OCI-M2 (cell line): ENCODE measurements around the gene NOS3.
"Not testable (repeated sequence)": the region's sequence is repeated elsewhere in the genome, so short reads cannot be mapped to it uniquely, and the experiment has no call there.

Experiments used
- DNase-seq: peaks from one replicate; lab custom pipeline; 2025; ENCODE audit not compliant: unreplicated experiment; lab: John Stamatoyannopoulos, UW

NOS3 gene

DNA sequence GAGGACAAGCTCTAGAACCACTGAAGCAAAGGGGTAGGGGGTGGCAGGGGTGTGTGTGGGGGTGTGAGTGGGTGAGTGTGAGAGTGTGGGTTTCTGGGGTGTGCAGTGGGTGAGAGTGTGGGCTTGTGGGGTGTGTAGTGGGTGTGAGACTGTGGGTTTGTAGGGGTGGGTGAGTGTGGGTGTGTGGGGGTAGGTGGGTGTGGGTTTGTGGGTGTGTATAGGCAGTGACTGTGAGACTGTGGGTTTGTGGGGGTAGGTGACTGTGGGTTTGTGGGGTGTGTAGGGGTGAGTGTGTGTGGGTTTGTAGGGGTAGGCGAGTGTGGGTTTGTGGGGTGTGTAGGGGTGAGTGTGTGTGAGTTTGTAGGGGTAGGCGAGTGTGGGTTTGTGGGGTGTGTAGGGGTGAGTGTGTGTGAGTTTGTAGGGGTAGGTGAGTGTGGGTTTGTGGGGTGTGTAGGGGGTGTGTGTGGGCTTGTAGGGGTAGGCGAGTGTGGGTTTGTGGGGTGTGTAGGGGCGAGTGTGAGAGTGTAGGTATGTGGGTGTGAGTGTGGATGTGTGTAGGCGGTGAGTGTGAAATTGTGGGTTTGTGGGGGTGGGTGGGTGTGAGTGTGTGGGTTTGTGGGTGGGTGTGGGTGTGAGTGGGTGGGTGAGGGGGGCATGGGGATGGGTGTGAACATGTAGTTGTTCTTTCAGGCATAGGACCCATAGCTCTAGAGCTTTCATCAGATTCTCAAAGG, 8.8 kb downstream of the NOS3 start:
- DNase-seq = no peak

DNA sequence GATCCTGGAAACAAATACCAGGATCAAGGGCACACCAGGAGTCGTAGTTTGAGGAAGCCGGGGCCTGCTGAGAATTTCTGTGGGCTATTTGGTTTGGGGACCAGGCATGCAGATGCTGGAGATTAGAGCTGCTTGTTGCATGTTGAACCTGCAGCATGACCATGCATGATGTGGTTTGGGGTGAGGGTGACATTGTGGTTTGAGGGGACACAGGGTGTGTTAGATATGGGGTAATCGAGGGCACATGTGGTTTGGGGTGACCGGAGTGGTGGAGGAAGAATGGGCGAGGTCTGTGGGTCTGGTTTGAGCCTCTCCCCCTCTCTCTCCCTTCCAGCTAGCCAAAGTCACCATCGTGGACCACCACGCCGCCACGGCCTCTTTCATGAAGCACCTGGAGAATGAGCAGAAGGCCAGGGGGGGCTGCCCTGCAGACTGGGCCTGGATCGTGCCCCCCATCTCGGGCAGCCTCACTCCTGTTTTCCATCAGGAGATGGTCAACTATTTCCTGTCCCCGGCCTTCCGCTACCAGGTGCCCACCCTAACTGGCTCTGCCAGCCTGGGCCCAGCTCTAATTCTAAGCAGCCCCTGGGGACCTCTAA, 10.2 kb downstream of the NOS3 start:
- DNase-seq = no peak

DNA sequence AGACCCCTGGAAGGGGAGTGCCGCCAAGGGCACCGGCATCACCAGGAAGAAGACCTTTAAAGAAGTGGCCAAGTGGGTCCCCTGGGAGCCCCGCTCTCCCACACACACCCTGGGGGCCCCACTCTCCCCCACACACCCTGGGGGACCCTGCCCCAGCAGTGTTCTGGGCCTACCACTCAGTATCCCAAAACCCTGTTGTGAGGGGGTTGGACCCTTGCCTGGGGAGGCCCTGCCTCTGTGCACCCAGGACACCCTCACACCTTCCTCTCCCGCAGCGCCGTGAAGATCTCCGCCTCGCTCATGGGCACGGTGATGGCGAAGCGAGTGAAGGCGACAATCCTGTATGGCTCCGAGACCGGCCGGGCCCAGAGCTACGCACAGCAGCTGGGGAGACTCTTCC, 10.7 kb downstream of the NOS3 start:
- no peak for DNase-seq

DNA sequence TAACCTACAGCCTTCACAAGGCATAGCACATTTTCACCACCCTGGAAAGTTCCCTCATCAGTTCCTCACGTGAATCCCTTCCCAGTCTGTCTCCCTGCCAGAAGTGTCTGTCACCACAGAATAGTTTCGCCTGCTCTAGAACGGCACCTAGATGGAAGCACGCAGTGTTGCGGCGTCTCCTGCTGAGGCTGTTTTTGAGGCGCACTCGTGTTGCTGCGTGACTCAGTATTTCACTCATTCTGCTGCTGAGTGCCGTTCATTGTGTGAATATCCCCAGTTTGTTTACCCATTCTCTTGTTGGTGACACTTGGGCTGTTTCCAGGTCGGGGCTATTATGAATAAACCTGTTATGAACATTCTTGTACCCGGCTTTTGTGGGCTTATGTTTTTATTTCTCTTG, 12.8 kb downstream of the NOS3 start:
- DNase-seq = no peak

DNA sequence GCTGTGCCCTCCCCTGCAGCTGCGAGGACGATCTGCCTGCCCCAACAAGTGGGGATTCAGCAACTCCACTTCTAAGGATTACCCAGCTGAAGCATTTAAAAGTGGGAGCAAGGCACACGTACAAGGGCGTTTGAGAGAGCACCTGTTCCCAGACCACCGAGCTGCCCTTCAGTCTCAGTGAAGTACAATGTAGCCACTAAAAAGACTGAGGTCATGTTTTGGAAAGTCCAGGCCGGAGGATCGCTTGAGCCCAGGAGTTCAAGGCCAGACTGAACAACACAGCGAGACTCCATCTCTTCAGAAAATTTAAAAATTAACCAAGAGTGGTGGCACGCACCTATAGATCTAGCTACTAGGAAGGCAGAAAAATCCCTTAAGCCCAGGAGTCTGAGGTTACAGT, 14.7 kb downstream of the NOS3 start:
- DNase-seq = no peak

DNA sequence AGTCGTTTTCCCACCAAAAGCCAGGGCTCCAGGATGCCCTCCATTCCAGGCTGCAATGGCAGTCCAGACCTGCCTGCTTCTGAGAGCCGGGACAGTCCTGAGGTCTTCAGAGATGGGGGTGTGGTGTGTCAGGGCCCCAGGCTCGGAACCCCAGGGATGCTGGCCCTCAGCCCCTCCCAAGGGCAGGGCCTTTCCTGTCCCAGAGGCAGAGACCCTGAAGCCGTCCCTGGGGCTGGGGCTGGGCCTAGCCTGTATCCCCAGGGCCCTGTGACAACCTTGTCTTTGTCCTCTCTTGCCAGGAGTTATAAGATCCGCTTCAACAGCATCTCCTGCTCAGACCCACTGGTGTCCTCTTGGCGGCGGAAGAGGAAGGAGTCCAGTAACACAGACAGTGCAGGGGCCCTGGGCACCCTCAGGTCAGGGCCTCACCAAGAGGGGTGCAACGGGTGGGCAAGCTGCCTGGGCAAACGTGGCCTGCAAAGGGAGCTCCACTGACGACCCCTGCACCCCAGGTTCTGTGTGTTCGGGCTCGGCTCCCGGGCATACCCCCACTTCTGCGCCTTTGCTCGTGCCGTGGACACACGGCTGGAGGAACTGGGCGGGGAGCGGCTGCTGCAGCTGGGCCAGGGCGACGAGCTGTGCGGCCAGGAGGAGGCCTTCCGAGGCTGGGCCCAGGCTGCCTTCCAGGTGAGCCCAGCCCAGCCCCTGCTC, 15.9 kb downstream of the NOS3 start:
- no peak for DNase-seq

DNA sequence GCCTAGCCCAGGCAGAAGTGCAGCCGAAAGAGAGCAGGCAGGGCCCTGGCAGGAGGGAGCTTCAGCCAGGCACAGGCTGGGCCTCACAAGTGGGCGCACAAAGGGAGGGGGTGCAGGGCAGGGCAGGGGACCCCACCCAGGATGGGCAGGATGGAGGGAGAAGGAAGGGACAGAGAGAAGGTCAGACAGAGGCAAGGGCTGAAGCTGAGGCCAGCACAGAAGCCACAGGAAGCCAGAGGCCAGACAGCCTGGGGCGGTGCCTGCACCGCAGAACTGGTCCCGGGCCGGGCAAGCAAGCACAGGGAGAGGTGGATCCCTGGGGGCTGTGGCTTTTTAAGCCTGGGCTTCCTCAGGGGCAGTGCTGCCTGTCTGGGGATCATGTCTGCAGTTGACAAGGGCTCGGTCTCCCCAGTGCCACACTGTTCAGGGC, 16.7 kb downstream of the NOS3 start:
- DNase-seq = no peak

DNA sequence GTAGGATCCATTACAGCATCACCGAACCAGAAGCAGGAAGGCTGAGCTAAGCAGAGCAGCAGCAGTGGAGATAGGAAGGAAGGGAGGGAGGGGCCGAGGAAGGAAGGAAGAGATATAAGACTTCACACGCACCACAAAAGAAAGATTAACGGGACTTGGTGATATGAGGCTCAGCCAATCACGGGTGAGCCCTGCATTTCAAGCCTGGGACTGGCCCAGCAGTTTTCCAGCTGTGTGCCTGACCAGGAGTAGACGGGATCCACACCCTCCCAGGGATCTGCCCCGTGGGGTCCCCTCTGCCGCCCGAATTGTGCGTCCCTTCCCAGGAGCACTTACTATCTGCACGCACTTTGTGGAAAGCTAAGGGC, 17.3 kb downstream of the NOS3 start:
- peak; percentile 94 for DNase-seq

DNA sequence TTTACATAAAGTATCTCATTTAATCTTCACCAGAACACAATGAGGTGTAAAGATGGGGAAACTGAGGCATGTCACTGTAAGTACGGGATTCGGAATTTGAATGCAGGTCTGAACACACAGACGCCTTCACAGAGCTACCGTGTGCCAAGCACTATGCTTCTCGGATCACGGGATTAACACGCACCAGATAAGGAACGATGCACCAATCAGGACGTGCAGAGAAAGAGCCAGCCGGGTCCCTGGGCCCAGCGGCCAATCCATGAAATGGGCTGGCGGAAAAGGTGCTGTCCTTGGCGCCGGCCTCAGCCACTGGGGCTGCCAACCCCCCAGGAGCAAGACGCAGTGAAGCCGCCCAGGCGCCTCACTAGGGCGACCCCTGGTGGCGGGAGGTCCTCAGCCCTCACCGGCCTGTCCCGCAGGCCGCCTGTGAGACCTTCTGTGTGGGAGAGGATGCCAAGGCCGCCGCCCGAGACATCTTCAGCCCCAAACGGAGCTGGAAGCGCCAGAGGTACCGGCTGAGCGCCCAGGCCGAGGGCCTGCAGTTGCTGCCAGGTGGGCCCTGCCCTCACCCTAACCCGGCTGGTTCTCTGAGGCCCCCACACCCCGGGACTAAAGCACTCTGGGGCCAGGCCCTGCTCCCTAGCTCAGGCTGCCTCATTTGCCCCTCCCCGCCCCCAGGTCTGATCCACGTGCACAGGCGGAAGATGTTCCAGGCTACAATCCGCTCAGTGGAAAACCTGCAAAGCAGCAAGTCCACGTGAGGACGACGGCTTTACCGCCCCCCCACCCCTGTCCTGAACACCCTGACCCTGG, 17.9 kb downstream of the NOS3 start:
- peak; percentile 93 for DNase-seq

DNA sequence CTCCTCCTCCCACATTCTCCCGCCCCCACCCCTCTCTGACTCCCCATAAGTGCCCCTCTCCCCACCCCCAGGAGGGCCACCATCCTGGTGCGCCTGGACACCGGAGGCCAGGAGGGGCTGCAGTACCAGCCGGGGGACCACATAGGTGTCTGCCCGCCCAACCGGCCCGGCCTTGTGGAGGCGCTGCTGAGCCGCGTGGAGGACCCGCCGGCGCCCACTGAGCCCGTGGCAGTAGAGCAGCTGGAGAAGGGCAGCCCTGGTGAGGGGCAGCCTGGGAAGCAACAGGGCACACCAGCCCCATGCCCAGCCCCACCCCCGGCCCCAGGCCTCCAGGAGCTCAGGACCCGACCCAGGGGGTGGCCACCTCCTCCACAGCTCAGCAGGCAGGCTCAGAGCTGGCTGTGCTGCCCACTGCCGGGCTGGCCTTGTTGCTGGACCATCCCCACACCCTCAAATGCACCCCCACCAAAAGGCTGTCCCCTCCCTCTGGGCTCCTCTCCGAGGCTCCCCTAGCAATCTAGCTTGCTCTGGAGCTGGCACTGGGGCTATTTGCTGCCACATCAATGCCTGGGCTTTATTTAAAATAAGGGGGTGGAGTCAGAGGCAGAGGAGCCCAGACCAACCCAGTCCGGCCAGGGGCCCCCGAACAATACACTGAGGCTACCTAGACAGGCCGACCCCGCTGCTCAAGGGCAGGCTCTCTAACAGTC, 18.7 kb downstream of the NOS3 start:
- no peak for DNase-seq

DNA sequence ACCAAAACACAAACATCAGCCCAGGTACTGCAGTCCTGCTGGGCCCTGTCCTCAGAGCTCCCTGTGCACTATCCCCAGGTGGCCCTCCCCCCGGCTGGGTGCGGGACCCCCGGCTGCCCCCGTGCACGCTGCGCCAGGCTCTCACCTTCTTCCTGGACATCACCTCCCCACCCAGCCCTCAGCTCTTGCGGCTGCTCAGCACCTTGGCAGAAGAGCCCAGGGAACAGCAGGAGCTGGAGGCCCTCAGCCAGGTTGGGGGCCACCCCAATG, 19.2 kb downstream of the NOS3 start:
- DNase-seq = no peak

DNA sequence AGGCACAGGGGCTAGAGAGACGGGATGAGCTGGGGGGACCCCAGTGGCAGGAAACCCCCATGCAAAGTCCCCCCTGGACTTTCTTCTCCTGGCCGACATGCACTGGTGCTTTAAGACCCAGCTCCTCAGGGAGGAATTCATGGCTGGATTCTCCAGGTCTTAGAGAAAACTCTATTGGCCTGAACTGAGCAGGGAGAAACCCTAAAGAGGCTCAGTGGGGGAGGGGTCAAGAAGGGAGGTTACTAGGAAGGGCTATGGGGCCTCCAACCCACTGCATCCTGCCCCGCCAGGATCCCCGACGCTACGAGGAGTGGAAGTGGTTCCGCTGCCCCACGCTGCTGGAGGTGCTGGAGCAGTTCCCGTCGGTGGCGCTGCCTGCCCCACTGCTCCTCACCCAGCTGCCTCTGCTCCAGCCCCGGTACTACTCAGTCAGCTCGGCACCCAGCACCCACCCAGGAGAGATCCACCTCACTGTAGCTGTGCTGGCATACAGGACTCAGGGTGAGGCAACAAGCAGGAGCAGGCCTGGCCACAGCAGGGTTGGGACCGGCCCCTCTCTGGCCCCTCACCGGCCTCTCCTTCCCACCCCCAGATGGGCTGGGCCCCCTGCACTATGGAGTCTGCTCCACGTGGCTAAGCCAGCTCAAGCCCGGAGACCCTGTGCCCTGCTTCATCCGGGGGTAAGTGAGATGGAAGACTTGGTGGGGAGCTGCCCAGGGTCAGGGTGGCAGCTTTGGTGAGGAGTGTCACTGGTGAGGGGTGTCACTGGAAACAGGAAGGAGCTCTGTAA, 19.7 kb downstream of the NOS3 start:
- peak; percentile 90 for DNase-seq

DNA sequence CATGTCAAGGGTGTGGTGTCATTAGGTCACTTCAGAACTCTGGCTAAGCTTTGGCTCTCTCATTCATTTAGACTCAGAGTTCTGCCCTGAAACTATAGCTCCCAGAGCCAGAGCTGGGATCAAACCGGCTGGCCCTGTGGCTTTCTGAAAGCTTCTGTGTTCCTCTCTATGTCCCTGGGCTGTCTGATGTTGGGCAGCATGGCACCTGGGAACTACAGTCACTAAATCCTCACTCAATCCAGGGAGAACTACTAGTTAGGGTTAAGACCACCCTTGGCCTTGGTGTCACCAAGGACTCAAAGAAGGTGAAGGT, 20.2 kb downstream of the NOS3 start:
- DNase-seq = no peak

DNA sequence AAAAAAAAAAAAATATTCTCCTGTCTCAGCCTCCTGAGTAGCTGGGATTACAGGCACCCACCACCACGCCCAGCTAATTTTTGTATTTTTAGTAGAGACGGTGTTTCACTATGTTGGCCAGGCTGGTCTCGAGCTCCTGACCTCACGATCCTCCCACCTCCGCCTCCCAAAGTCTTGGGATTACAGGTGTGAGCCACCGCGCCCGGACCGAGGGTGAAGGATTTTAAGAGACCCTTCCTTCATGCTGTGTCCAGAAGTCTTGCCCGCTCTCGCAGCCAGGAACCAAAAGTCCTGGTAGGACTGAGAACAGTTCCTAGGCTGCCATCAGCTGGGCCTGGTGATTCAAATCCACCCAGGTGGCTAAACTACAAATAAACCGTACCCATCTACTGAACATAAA, 20.8 kb downstream of the NOS3 start:
- DNase-seq = not testable (repeated sequence)

DNA sequence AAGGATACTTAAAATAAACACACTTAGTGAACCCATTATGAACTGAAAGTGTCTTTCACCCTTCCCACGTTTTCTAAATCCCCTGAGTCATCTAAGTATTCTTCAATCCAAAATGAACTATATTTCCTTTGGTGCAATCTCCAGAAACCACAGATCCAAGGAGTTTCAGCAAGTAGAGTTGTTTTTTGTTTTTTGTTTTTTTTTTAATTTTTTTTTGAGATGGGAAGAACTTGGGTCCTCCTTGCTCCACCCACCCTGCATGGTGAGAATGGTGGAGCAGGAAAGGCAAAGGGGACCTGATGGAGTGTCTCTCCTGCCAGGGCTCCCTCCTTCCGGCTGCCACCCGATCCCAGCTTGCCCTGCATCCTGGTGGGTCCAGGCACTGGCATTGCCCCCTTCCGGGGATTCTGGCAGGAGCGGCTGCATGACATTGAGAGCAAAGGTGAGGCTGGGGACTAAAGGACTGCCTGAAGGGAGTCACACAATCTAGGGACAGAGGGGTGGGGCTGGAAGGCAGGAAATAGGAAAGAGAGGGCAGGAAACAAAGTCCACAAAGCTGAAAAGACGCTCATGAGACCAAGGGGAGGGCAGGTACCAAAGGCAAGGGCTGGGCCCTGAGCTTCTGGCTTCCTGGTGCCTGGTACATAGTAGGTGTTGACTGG, 21.3 kb downstream of the NOS3 start:
- no peak for DNase-seq

DNA sequence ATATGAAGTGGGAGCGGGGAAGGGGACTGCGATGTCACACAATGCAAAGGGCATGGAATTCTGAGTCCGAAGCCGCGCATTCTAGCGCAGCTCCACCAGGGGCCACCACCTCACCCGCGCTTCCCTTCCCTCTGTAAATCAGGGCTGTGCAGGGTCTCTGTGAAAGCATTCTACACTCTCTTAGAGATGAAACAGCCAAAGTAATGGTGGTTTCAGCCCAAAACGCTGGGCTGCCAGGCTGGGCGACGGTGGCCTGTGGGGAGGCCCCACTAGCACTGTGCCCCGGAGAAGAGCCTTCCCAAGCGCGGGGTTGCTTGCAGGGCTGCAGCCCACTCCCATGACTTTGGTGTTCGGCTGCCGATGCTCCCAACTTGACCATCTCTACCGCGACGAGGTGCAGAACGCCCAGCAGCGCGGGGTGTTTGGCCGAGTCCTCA, 22.1 kb downstream of the NOS3 start:
- no peak for DNase-seq

DNA sequence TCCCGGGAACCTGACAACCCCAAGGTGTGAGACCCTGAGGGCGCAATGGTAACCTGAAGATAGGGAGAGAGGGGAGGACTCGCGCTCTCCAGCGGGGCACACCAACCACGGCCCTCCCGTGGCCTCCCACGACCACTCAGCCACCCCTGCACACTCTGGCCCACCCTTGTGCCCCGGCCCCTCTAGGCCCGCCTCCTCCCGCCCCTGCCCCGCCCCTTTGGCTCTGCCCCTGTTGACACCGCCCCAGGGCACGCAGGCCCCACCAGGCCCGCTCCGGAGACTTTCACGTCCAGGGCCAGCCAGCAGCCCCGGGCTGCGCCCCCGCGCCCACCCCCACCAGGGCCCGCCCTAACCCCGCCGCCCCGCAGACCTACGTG, 22.5 kb downstream of the NOS3 start:
- DNase-seq = no peak

DNA sequence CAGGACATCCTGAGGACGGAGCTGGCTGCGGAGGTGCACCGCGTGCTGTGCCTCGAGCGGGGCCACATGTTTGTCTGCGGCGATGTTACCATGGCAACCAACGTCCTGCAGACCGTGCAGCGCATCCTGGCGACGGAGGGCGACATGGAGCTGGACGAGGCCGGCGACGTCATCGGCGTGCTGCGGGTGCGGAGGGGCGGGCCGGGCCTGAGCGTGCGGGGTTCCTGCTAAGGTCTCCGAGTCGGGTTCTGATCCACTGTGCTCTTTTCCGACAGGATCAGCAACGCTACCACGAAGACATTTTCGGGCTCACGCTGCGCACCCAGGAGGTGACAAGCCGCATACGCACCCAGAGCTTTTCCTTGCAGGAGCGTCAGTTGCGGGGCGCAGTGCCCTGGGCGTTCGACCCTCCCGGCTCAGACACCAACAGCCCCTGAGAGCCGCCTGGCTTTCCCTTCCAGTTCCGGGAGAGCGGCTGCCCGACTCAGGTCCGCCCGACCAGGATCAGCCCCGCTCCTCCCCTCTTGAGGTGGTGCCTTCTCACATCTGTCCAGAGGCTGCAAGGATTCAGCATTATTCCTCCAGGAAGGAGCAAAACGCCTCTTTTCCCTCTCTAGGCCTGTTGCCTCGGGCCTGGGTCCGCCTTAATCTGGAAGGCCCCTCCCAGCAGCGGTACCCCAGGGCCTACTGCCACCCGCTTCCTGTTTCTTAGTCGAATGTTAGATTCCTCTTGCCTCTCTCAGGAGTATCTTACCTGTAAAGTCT, 23.1 kb downstream of the NOS3 start:
- no peak for DNase-seq

DNA sequence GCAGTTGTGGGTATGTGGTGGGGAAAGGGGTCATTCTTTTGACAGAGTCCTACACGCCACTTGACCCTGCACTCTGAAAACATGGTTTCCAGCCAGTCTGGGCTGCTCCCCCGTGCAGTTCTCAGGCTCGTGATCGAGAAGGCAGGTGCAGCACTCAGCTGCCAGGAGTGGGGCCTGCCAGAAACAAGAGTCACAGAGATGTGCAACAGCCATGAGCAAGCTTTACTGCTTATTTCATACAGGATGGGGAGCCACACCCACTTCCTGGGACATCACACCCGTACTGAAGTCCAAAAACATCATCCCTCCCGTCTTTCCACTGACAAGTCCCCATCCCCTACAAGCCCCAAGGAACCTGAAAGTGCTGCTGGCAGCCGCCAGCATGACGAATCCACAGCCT, 24.1 kb downstream of the NOS3 start:
- no peak for DNase-seq
